ENCODE measurements around the gene CCDC171. TPM values are rescaled to one million over a fixed set of nuclear protein-coding genes. Genes with fewer than 3 reads are reported as not detected.

The CCDC171 gene
- total and polyA plus RNA-seq, 4 donors = 0.13 to 1.1 (median 0.43) TPM

DNA sequence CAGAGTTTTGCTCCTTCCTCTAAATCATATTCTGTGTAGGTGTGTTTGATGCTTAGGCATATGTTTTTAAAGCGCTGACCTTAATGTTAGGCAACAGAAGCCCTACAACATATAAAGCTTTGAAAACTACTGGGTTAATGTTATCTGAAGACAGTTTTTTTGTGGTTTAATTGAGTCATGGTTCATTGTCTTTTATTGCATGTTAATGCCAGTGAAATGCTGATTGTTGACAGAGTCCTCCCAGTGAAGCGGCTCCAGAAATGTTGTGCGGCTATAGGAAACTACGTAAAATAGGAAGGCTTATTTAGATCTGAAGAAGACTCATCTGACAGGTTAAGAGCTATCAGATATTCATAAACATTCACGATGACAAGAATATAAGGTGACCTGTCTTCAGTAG is 424.6 kb downstream of the CCDC171 start:
- TF ChIP-seq, protein P1, sequence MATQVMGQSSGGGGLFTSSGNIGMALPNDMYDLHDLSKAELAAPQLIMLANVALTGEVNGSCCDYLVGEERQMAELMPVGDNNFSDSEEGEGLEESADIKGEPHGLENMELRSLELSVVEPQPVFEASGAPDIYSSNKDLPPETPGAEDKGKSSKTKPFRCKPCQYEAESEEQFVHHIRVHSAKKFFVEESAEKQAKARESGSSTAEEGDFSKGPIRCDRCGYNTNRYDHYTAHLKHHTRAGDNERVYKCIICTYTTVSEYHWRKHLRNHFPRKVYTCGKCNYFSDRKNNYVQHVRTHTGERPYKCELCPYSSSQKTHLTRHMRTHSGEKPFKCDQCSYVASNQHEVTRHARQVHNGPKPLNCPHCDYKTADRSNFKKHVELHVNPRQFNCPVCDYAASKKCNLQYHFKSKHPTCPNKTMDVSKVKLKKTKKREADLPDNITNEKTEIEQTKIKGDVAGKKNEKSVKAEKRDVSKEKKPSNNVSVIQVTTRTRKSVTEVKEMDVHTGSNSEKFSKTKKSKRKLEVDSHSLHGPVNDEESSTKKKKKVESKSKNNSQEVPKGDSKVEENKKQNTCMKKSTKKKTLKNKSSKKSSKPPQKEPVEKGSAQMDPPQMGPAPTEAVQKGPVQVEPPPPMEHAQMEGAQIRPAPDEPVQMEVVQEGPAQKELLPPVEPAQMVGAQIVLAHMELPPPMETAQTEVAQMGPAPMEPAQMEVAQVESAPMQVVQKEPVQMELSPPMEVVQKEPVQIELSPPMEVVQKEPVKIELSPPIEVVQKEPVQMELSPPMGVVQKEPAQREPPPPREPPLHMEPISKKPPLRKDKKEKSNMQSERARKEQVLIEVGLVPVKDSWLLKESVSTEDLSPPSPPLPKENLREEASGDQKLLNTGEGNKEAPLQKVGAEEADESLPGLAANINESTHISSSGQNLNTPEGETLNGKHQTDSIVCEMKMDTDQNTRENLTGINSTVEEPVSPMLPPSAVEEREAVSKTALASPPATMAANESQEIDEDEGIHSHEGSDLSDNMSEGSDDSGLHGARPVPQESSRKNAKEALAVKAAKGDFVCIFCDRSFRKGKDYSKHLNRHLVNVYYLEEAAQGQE (IDR thresholded peaks at IDR 0.05) = no peak
- TF ChIP-seq CTCF (IDR thresholded peaks at IDR 0.05; ENCODE audit: low read depth, low read length, missing input control) (no peak), NR2F2 (IDR thresholded peaks at IDR 0.05) (no peak), YY1 (IDR thresholded peaks at IDR 0.05) (no peak), HNF4G (IDR thresholded peaks at IDR 0.05) (no peak), MAX (IDR thresholded peaks at IDR 0.05) (no peak), FOXA1 (IDR thresholded peaks at IDR 0.05) (no peak), JUND (IDR thresholded peaks at IDR 0.05) (no peak), HNF4A (conservative IDR thresholded peaks at IDR 0.05) (no peak), TAF1 (conservative IDR thresholded peaks at IDR 0.05) (no peak), RAD21 (IDR thresholded peaks at IDR 0.05) (no peak), GABPA (IDR thresholded peaks at IDR 0.05 in 1 of 2, conservative IDR thresholded peaks at IDR 0.05 in 1 of 2) (no peak)
- TF ChIP-seq, protein P2, sequence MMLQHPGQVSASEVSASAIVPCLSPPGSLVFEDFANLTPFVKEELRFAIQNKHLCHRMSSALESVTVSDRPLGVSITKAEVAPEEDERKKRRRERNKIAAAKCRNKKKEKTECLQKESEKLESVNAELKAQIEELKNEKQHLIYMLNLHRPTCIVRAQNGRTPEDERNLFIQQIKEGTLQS (IDR thresholded peaks at IDR 0.05) = no peak
- Histone ChIP-seq H3K9ac (ENCODE audit: low read depth in 1 of 2, low read length in 2 of 2) (no peak overlapping the region), H3K27me3 (ENCODE audit: control insufficient read depth in 4 of 4, insufficient read depth in 4 of 4, low read length in 3 of 4) (no peaks in the 10 kb centered on the region), H3K9me3 (ENCODE audit: control insufficient read depth in 4 of 4, low read length in 3 of 4) (no peaks in the 10 kb centered on the region), H3K4me3 (ENCODE audit: low read depth in 1 of 3, low read length in 3 of 3) (no peak overlapping the region), H3K36me3 (ENCODE audit: control insufficient read depth in 4 of 4, insufficient read depth in 3 of 4, low read depth in 1 of 4, low read length in 3 of 4) (no peaks in the 10 kb centered on the region), H3K4me1 (ENCODE audit: control insufficient read depth in 4 of 4, insufficient read depth in 4 of 4, low read length in 3 of 4) (peaks cover 0 to 6% (median 5%) of the 10 kb centered on the region in 4 donors), H3K27ac (ENCODE audit: low read depth in 1 of 2, low read length in 2 of 2) (no peak overlapping the region)
- WGBS = 95% methylated on average over 5 of the region's 5 CpGs
- DNase-seq (ENCODE audit: low spot score) = no peak

GRCh38 chr9:15982182-15982581 is 429.3 kb downstream of the CCDC171 start:
- no peaks in the 10 kb centered on the region for H3K27me3 ChIP-seq (ENCODE audit: control insufficient read depth in 4 of 4, insufficient read depth in 4 of 4, low read length in 3 of 4)
- WGBS = 79% methylated on average over 5 of the region's 5 CpGs
- DNase-seq (ENCODE audit: low spot score) = no peak
- H3K9me3 ChIP-seq (ENCODE audit: control insufficient read depth in 4 of 4, low read length in 3 of 4) = no peaks in the 10 kb centered on the region
- no peak for TF ChIP-seq FOXA2 (IDR thresholded peaks at IDR 0.05)
- H3K4me1 ChIP-seq (ENCODE audit: control insufficient read depth in 4 of 4, insufficient read depth in 4 of 4, low read length in 3 of 4) = no peaks in the 10 kb centered on the region
- H3K4me3 ChIP-seq (ENCODE audit: low read depth in 1 of 3, low read length in 3 of 3) = no peak overlapping the region
- H3K9ac ChIP-seq (ENCODE audit: low read depth in 1 of 2, low read length in 2 of 2) = no peak overlapping the region
- no peak overlapping the region for H3K27ac ChIP-seq (ENCODE audit: low read depth in 1 of 2, low read length in 2 of 2)
- no peaks in the 10 kb centered on the region for H3K36me3 ChIP-seq (ENCODE audit: control insufficient read depth in 4 of 4, insufficient read depth in 3 of 4, low read depth in 1 of 4, low read length in 3 of 4)

Measured in liver (tissue), 9 donors.